DMS153 (cell line): ENCODE results near the gene B4GALT6.

Source experiments
- DNase-seq: peaks from one replicate; lab custom pipeline; 2025; lab: John Stamatoyannopoulos, UW

Gene B4GALT6

GRCh38 chr18:31595121-31595771 is 89.1 kb downstream of the B4GALT6 start:
- no peak for DNase-seq

DNA sequence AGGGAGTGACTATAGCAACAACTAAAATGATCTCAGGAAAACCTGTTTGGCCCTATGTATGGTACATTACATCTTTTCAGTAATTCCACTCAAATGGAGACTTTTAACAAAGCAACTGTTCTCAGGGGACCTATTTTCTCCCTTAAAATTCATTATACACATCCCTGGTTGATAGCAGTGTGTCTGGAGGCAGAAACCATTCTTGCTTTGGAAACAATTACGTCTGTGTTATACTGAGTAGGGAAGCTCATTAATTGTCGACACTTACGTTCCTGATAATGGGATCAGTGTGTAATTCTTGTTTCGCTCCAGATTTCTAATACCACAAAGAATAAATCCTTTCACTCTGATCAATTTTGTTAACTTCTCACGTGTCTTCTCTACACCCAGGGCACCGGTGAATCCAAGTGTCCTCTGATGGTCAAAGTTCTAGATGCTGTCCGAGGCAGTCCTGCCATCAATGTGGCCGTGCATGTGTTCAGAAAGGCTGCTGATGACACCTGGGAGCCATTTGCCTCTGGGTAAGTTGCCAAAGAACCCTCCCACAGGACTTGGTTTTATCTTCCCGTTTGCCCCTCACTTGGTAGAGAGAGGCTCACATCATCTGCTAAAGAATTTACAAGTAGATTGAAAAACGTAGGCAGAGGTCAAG is 91.7 kb downstream of the B4GALT6 start:
- DNase-seq: no peak

- no peak for DNase-seq
Measured at GRCh38 chr18:31591628-31592027, 92.8 kb downstream of the B4GALT6 start, which contains the start of gene TTR. TTR (plus strand) TSS chr18:31591877; CDS start chr18:31591903, 26 bp downstream.

- DNase-seq: no peak
Measured at GRCh38 chr18:31591113-31591512, 93.3 kb downstream of the B4GALT6 start.

DNA sequence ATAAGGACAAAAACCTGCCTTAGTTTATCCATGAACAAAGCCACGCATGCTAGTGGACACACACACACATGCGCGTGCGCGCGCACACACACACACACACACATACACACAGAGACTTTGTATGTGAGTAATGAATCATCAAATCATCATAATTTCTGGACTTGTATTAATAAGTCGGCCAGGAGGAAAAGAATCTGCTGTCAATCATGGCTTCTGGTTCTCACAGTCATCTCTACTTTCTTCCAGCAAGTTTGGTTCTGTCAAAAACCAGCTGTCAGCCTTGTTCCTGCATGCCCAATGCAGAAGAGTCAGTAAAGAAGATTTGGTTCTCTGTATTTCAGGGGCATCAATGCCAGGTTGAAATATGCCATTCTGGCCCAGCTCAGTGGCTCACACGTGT is 93.8 kb downstream of the B4GALT6 start:
- DNase-seq: no peak

- no peak for DNase-seq
Measured at GRCh38 chr18:31587529-31587928, 96.9 kb downstream of the B4GALT6 start.

GRCh38 chr18:31586616-31587015 is 97.8 kb downstream of the B4GALT6 start:
- no peak for DNase-seq

DNA sequence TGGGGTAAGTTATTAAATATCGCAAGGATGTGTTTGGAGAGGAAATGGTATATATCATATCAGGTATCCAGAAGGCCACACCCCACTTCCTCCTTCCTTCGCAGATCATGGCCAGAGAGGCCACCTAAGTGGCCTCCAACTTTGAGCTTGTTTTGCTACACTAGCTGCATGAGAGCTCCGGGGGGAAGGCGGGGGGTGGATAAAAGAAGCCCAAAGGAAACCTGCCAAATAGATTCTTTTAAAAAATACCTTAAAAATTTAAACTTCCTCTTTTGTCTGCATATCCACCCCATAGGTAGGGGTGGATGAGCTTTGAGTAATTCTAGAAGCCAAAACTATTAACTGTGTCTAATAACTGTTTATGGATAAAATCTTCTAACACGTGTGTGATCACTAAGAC is 98.4 kb downstream of the B4GALT6 start:
- no peak for DNase-seq

GRCh38 chr18:31583185-31583854 is 101.1 kb downstream of the B4GALT6 start:
- DNase-seq: no peak

DNA sequence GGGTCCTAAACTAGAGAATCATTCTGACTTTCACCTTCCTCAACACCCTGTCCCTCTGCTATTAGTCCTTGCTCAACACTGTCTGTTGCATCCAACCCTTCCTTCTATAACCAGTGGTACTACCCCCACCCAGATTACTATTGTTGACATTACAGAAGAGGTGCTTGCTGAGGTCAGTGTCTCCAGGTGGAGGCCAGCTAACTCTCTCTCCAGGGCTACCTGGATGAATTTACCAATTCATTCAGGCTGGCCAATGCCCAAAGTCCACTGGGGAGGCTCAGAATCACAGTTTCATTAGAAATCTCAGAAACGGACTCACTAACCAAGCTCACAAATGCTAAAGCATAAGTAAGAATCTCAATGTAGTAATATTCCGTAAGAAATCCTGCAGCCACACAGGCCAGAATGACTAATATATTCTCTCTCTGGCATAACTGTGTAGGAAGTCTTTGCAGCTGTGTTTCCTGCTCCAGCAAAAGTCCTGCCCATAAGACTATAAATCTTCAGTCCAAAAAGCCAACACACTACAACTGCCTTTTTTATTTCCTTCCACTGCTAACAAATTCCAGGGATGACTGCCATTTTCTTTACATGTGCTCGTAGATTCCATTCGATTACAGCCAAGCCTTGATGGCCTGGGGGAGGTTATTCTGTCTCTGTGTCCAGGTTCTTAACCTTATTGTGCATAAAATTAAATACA is 102.7 kb downstream of the B4GALT6 start:
- no peak for DNase-seq

DNA sequence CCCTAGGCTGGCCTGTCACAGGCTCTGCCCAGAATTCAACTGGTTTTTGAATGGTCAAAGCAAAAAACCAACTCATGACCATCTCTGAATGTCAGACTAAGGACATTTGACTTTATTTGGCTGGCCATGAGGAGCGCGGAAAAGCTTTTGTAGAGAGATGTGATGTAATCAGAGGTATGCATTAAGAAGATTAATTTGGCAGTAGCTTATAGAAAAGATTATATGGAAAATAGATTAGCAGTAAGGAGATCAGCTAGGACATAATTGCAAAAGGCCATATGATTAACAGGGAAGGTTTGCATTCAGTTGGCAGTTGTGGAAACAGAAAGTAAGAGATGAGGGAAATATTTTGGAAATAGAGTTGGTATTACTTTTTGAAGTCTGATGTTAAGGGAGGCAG is 105.0 kb downstream of the B4GALT6 start:
- DNase-seq: no peak

- DNase-seq: no peak
Measured at GRCh38 chr18:31578126-31578525, 106.3 kb downstream of the B4GALT6 start.

DNA sequence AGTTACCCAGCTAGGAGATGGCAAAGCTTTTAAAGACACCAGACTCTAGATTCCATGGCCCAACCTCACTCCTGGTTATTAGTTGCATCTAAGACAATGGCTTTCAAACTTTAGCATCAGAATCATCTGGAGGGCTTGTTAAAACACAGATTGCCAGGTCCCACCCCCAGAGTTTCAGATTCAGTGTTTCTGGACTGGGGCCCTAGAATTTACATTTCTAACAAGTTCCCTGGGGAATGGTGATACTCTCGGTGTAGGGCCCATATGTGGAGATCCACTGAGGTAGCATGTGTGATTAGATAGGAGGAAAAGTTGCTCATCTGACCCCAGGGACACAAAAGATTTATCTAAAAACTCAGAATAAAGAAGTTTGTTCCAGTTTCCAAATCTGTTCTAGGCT is 107.2 kb downstream of the B4GALT6 start:
- no peak for DNase-seq

- DNase-seq: no peak
Measured at GRCh38 chr18:31576670-31577069, 107.7 kb downstream of the B4GALT6 start.

GRCh38 chr18:31575515-31576257 is 108.7 kb downstream of the B4GALT6 start:
- DNase-seq: no peak

DNA sequence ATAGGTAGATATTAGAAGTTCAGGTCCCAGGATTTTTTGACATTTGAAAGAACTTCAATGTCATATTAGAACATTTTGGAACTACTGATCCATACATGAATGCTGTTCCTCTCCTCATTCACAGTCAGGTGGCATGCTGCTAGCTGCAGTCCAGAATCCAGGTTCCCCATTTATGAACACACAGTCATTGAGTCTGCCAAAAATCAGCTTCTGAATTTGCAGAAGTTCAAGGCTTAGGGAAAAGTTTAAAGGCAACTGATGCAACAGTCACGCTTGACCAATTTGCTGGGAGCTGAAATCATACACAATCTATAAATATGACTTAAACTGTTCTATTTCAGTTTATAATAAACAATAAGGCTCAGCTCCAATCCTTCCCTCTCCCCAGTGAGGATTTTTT is 110.0 kb downstream of the B4GALT6 start:
- DNase-seq: no peak
